H1 (cell line): ENCODE measurements around the gene DIP2C. TPM values are rescaled to one million over a fixed set of nuclear protein-coding genes. Genes with fewer than 3 reads are reported as not detected.

ENCODE experiments used
- CTCF ChIA-PET: fragments of 300-600 bp; sonication (Branson Sonifier 250); formaldehyde crosslinking; loops from one replicate; lab custom pipeline; 2021; ENCODE audit not compliant: partially characterized antibody; lab: Charles Lee
- POLR2A ChIA-PET: fragments of 300-600 bp; sonication (Branson Sonifier 250); formaldehyde crosslinking; loops from one replicate; lab custom pipeline; 2021; ENCODE audit warnings: inconsistent platforms; ENCODE audit not compliant: partially characterized antibody; lab: Charles Lee
- DNase-seq, 2 experiments: peaks; one replicate each; pipeline versions ENCODE4 v3.0.0 to v3.0.0-alpha.2; 2010 to 2022; ENCODE audit warnings: low spot score in 2 of 2, low read depth in 1 of 2, mixed read lengths in 1 of 2
- FAIRE-seq: peaks from 2 replicates; lab custom pipeline; 2011; peaks lifted over from hg19 to GRCh38; lab: Jason Lieb, UNC
- H2AFZ ChIP-seq: 2 replicates; pipeline ENCODE4 v1.8.1; 2012; ENCODE audit warnings: low read length, inconsistent platforms
- H2AK5ac ChIP-seq: 2 replicates; pipeline ENCODE4 v1.6.1; 2013; ENCODE audit warnings: low read depth, low read length
- H2BK120ac ChIP-seq: replicated peaks from 2 replicates; pipeline ENCODE3; 2013; ENCODE audit warnings: low read depth, low read length, inconsistent platforms
- H2BK12ac ChIP-seq: 2 replicates; pipeline ENCODE4 v1.6.1; 2013; ENCODE audit warnings: low read depth, low read length
- H2BK15ac ChIP-seq: 2 replicates; pipeline ENCODE4 v1.6.1; 2013; ENCODE audit warnings: low read length
- H2BK20ac ChIP-seq: 2 replicates; pipeline ENCODE4 v1.6.1; 2013; ENCODE audit warnings: low read length
- H2BK5ac ChIP-seq: 2 replicates; pipeline ENCODE4 v1.6.1; 2013; ENCODE audit warnings: low read depth, low read length
- H3K14ac ChIP-seq: 2 replicates; pipeline ENCODE4 v1.6.1; 2013; ENCODE audit warnings: inconsistent platforms; ENCODE audit not compliant: insufficient read length
- H3K18ac ChIP-seq: 2 replicates; pipeline ENCODE4 v1.6.1; 2013; ENCODE audit warnings: low read length; ENCODE audit errors: extremely low read depth
- H3K23ac ChIP-seq: 2 replicates; pipeline ENCODE4 v1.6.1; 2013; ENCODE audit warnings: inconsistent platforms; ENCODE audit not compliant: insufficient read length
- H3K23me2 ChIP-seq: 2 replicates; pipeline ENCODE4 v1.6.1; 2013; ENCODE audit warnings: low read depth, low read length
- H3K27ac ChIP-seq: 2 replicates; pipeline ENCODE4 v1.6.1; 2011; ENCODE audit warnings: low read depth, low read length, inconsistent platforms
- H3K27me3 ChIP-seq, 4 experiments: replicated peaks in 1 of 4; 1 replicate in 1 of 4; 2 replicates in 3 of 4; pipeline versions ENCODE4 v1.6.1 to v1.8.1; 2011 to 2013; ENCODE audit warnings: low read length in 3 of 4, mild to moderate bottlenecking in 3 of 4, inconsistent platforms in 2 of 4, mixed read lengths in 2 of 4, moderate library complexity in 1 of 4; ENCODE audit not compliant: control insufficient read depth in 3 of 4, insufficient read depth in 3 of 4; ENCODE audit errors: extremely low read depth in 1 of 4
- H3K36me3 ChIP-seq, 4 experiments: 2 replicates each; pipeline versions ENCODE4 v1.6.1 to v1.8.1; 2011 to 2013; ENCODE audit warnings: mild to moderate bottlenecking in 4 of 4, low read length in 3 of 4, moderate library complexity in 2 of 4, control low read depth in 1 of 4, inconsistent platforms in 1 of 4; ENCODE audit not compliant: insufficient read depth in 4 of 4, control insufficient read depth in 2 of 4
- H3K4ac ChIP-seq: replicated peaks from 2 replicates; pipeline ENCODE3; 2013; ENCODE audit warnings: low read length, low read depth, mixed read lengths, inconsistent platforms; ENCODE audit not compliant: insufficient read length
- H3K4me1 ChIP-seq, 4 experiments: replicated peaks in 1 of 4; 1 replicate in 1 of 4; 2 replicates in 3 of 4; pipeline versions ENCODE4 v1.6.1 to v1.8.1; 2011 to 2013; ENCODE audit warnings: low read length in 3 of 4, inconsistent platforms in 2 of 4, mixed read lengths in 1 of 4; ENCODE audit not compliant: insufficient read depth in 4 of 4, control insufficient read depth in 3 of 4
- H3K4me2 ChIP-seq, 2 experiments: 2 replicates each; pipeline versions ENCODE4 v1.6.1 to v1.8.1; 2011 to 2013; ENCODE audit warnings: low read depth in 2 of 2, low read length in 2 of 2, control low read depth in 1 of 2, inconsistent platforms in 1 of 2, mild to moderate bottlenecking in 1 of 2; ENCODE audit not compliant: insufficient read depth in 1 of 2
- H3K4me3 ChIP-seq, 4 experiments: fragments of 200-600, 300-600 bp in 1 of 4; sonication (generic), shearing (Covaris generic), sonication (Bioruptor Twin) in 1 of 4; 2 replicates each; pipeline versions ENCODE4 v1.5.1 to v1.8.1; 2011 to 2016; ENCODE audit warnings: low read length in 4 of 4, low read depth in 3 of 4, control low read depth in 2 of 4, inconsistent platforms in 2 of 4, mild to moderate bottlenecking in 2 of 4, mixed read lengths in 1 of 4, moderate library complexity in 1 of 4; ENCODE audit not compliant: insufficient read depth in 2 of 4; ENCODE audit errors: extremely low read depth in 1 of 4
- H3K56ac ChIP-seq: replicated peaks from 2 replicates; pipeline ENCODE3; 2013; ENCODE audit warnings: low read depth, mild to moderate bottlenecking, mixed read lengths, low read length, inconsistent platforms; ENCODE audit not compliant: insufficient read length
- H3K79me1 ChIP-seq: 2 replicates; pipeline ENCODE4 v1.6.1; 2013; ENCODE audit warnings: low read depth, low read length, control low read depth
- H3K79me2 ChIP-seq, 2 experiments: 2 replicates each; pipeline versions ENCODE4 v1.6.1 to v1.8.1; 2012 to 2013; ENCODE audit warnings: low read length in 2 of 2, mild to moderate bottlenecking in 2 of 2, inconsistent platforms in 1 of 2; ENCODE audit not compliant: insufficient read depth in 2 of 2, control insufficient read depth in 1 of 2
- H3K9ac ChIP-seq, 4 experiments: replicated peaks in 1 of 4; 1 replicate in 1 of 4; 2 replicates in 3 of 4; pipeline versions ENCODE4 v1.6.1 to v1.8.1; 2011 to 2013; ENCODE audit warnings: low read depth in 3 of 4, low read length in 3 of 4, control low read depth in 2 of 4, mild to moderate bottlenecking in 2 of 4, moderate library complexity in 2 of 4, inconsistent platforms in 1 of 4; ENCODE audit errors: extremely low read depth in 1 of 4
- H3K9me3 ChIP-seq, 2 experiments: 2 replicates each; pipeline versions ENCODE4 v1.6.1 to v1.8.1; 2012 to 2013; ENCODE audit warnings: mild to moderate bottlenecking in 2 of 2, moderate library complexity in 2 of 2, control low read depth in 1 of 2, inconsistent platforms in 1 of 2, low read depth in 1 of 2, low read length in 1 of 2, mixed read lengths in 1 of 2; ENCODE audit not compliant: insufficient read depth in 2 of 2
- H4K20me1 ChIP-seq, 2 experiments: replicated peaks in 1 of 2; 2 replicates each; pipeline versions ENCODE3 to v1.8.1; 2011 to 2013; ENCODE audit warnings: inconsistent platforms in 2 of 2, low read length in 2 of 2, mild to moderate bottlenecking in 1 of 2; ENCODE audit not compliant: insufficient read depth in 2 of 2, control insufficient read depth in 1 of 2
- H4K5ac ChIP-seq: 2 replicates; pipeline ENCODE4 v1.6.1; 2013; ENCODE audit warnings: low read length, low read depth, mixed read lengths, inconsistent platforms; ENCODE audit not compliant: insufficient read length
- H4K8ac ChIP-seq: 2 replicates; pipeline ENCODE4 v1.8.0; 2013; ENCODE audit warnings: mild to moderate bottlenecking, moderate library complexity, low read length, inconsistent platforms; ENCODE audit not compliant: insufficient read depth; ENCODE audit errors: extremely low read depth
- H4K91ac ChIP-seq: replicated peaks from 2 replicates; pipeline ENCODE3; 2013; ENCODE audit warnings: low read length, mixed read lengths, inconsistent platforms; ENCODE audit not compliant: insufficient read length
- CREB1 ChIP-seq: IDR thresholded peaks from 2 replicates; pipeline ENCODE4 v1.6.1; 2012; ENCODE audit warnings: inconsistent platforms
- EGR1 ChIP-seq: IDR thresholded peaks from 2 replicates; pipeline ENCODE4 v1.6.1; 2011; ENCODE audit warnings: low read depth, low read length, borderline replicate concordance
- EP300 ChIP-seq, 2 experiments: IDR thresholded peaks; 1 replicate in 1 of 2; 2 replicates in 1 of 2; pipeline ENCODE4 v1.6.1; 2011 to 2012; ENCODE audit warnings: low read depth in 2 of 2, low read length in 2 of 2, mild to moderate bottlenecking in 2 of 2, borderline replicate concordance in 1 of 2, inconsistent platforms in 1 of 2, moderate library complexity in 1 of 2
- GTF2F1 ChIP-seq: IDR thresholded peaks from 2 replicates; pipeline ENCODE4 v1.6.1; 2012; ENCODE audit warnings: low read depth, low read length, improper control_type of control experiment, borderline replicate concordance
- KDM4A ChIP-seq: IDR thresholded peaks from one replicate; pipeline ENCODE4 v1.7.1; 2012; ENCODE audit warnings: low read depth, mild to moderate bottlenecking, moderate library complexity, low read length, inconsistent platforms; ENCODE audit not compliant: severe bottlenecking
- PHF8 ChIP-seq: fragments of 200-600 bp; sonication (generic); conservative IDR thresholded peaks from 2 replicates; pipeline ENCODE4 v1.7.1; 2012; ENCODE audit warnings: low read depth, mild to moderate bottlenecking, inconsistent platforms, low read length, moderate library complexity
- RAD21 ChIP-seq, 2 experiments: IDR thresholded peaks in 1 of 2; conservative IDR thresholded peaks in 1 of 2; 2 replicates each; pipeline ENCODE4 v1.6.1; 2011; ENCODE audit warnings: low read depth in 2 of 2, low read length in 2 of 2, improper control_type of control experiment in 1 of 2, inconsistent platforms in 1 of 2, mild to moderate bottlenecking in 1 of 2, moderate library complexity in 1 of 2
- SP1 ChIP-seq: IDR thresholded peaks from 2 replicates; pipeline ENCODE4 v1.6.1; 2011; ENCODE audit warnings: low read depth, low read length
- SP2 ChIP-seq: IDR thresholded peaks from 2 replicates; pipeline ENCODE4 v1.6.1; 2012; ENCODE audit warnings: mild to moderate bottlenecking, low read length, inconsistent platforms
- SP4 ChIP-seq: IDR thresholded peaks from 2 replicates; pipeline ENCODE4 v1.6.1; 2012; ENCODE audit warnings: low read length, inconsistent platforms
- TAF7 ChIP-seq: optimal IDR thresholded peaks from 2 replicates; pipeline ENCODE3; 2011; ENCODE audit warnings: low read depth, mild to moderate bottlenecking, inconsistent platforms, low read length, moderate library complexity, borderline replicate concordance
- TBP ChIP-seq: IDR thresholded peaks from 2 replicates; pipeline ENCODE4 v1.6.1; 2011; ENCODE audit warnings: low read depth, low read length, improper control_type of control experiment
- TCF12 ChIP-seq: IDR thresholded peaks from 2 replicates; pipeline ENCODE4 v1.6.1; 2011; ENCODE audit warnings: low read depth, mild to moderate bottlenecking, low read length
- WGBS, 2 experiments: shearing (Covaris generic) in 1 of 2; methylation state at CpG; one replicate each; pipeline versions ENCODE4 v1.1.6 to v1.1.7; 2013 to 2015; ENCODE audit warnings: low lambda C conversion rate in 2 of 2, mixed read lengths in 2 of 2, inconsistent platforms in 1 of 2, low coverage in 1 of 2, missing lambda C conversion rate in 1 of 2; ENCODE audit not compliant: insufficient replicate concordance in 2 of 2, insufficient coverage in 1 of 2, insufficient read length in 1 of 2; ENCODE audit errors: extremely low coverage in 1 of 2, missing lambda C conversion rate in 1 of 2; 5-methylcytosine and 5-hydroxymethylcytosine counted together
- polyA plus RNA-seq, 7 experiments: library from polyadenylated mRNA; depleted of rRNA in 3 of 7; stranded (reverse) in 5 of 7; unstranded in 2 of 7; fragments of >200 nt in 5 of 7; fragments of 200-250 nt in 2 of 7; gene quantifications; 1 replicate in 5 of 7; 2 replicates in 1 of 7; 4 replicates in 1 of 7; pipeline versions ENCODE4 v1.2.1 to v1.2.3, GENCODE V29; 2011 to 2013; ENCODE audit warnings: missing spikeins in 2 of 7, mixed read lengths in 2 of 7
- total RNA-seq: library from RNA; stranded (reverse); fragmentation: NEBNext Ultra II Directional; extraction: Animal tissue kit (Norgen Biotek cat#: 25700); gene quantifications from 2 replicates; pipeline ENCODE4 v1.2.1, GENCODE V29; 2021
- TF ChIP-seq, protein P1 (sequence below): IDR thresholded peaks from 2 replicates; pipeline ENCODE4 v1.6.1; 2011; ENCODE audit warnings: low read length, improper control_type of control experiment

Gene DIP2C
- total and polyA plus RNA-seq, 2 of the 8 experiments (the other 6 are each of a cell fraction or from before 2014, with no cell fraction given): 3.8 to 9.3 TPM

DNA sequence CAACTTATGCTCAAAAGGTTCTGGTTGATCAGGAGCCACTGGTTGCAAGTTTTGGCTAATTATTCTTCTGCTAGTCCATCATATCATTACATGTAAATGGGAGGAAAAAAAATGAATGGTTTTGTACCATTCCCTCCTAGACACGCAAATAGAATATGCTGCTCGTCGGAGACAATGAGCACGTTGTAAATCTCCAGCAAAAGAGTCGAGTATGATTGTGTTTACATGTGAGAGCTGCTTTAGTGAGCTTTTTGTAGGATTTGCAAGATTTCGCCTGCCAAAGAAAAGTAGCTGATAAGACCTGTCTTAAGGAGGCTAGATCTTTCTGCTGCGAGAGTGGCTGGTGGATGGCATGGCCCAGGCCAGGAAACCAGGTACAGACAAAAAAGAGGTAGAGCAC, 445.2 kb downstream of the DIP2C start:
- POLR2A ChIA-PET: no interaction called here

More for the DNA sequence above, 445.2 kb downstream of the DIP2C start:
- H3K27ac ChIP-seq: no peak overlapping the region
- H4K5ac ChIP-seq: no peak overlapping the region
- 93% methylated on average over 7 of the region's 7 CpGs; no CpG with 5 or more reads in 1 of the 2 experiments for WGBS, 2 experiments
- no peak overlapping the region for H2BK20ac ChIP-seq
- no peaks in the 10 kb centered on the region for H3K4me1 ChIP-seq
- no peak overlapping the region for H3K56ac ChIP-seq
- H2BK12ac ChIP-seq: no peak overlapping the region
- no peak overlapping the region for H2AFZ ChIP-seq
- H3K18ac ChIP-seq: no peak overlapping the region
- no peaks in the 10 kb centered on the region for H3K9me3 ChIP-seq
- no peaks in the 10 kb centered on the region for H3K79me2 ChIP-seq
- H4K91ac ChIP-seq: no peak overlapping the region
- H3K4ac ChIP-seq: no peak overlapping the region
- H2AK5ac ChIP-seq: no peak overlapping the region
- CTCF ChIA-PET: interaction anchor here (5.3 kb wide), 1 partner anchor 14 kb away, joined by 36 read pairs; no protein-coding TSS in a partner anchor
- no peak overlapping the region for H4K8ac ChIP-seq
- no peak overlapping the region for H2BK15ac ChIP-seq
- no peak overlapping the region for H2BK5ac ChIP-seq
- H3K4me3 ChIP-seq: no peak overlapping the region
- H3K23ac ChIP-seq: no peak overlapping the region
- H3K23me2 ChIP-seq: no peaks in the 10 kb centered on the region
- H3K79me1 ChIP-seq: no peaks in the 10 kb centered on the region
- no peak overlapping the region for H3K4me2 ChIP-seq
- H3K14ac ChIP-seq: no peak overlapping the region
- TF ChIP-seq EP300 (IDR thresholded peaks at IDR 0.05; ENCODE audit: borderline replicate concordance in 1 of 2, low read depth in 2 of 2, low read length in 2 of 2): no peak
- TF ChIP-seq CREB1: no peak
- no peak for TF ChIP-seq TAF7
- no peak for TF ChIP-seq EGR1
- TF ChIP-seq RAD21 (IDR thresholded peaks at IDR 0.05 in 1 of 2, conservative IDR thresholded peaks at IDR 0.05 in 1 of 2; ENCODE audit: low read depth in 2 of 2, low read length in 2 of 2): no peak
- TF ChIP-seq KDM4A: no peak
- no peak for TF ChIP-seq SP4
- no peak for TF ChIP-seq GTF2F1
- no peak for TF ChIP-seq TCF12
- TF ChIP-seq, protein P1, sequence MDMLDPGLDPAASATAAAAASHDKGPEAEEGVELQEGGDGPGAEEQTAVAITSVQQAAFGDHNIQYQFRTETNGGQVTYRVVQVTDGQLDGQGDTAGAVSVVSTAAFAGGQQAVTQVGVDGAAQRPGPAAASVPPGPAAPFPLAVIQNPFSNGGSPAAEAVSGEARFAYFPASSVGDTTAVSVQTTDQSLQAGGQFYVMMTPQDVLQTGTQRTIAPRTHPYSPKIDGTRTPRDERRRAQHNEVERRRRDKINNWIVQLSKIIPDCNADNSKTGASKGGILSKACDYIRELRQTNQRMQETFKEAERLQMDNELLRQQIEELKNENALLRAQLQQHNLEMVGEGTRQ: no peak
- no peak for TF ChIP-seq PHF8
- no peak for TF ChIP-seq SP2
- TF ChIP-seq TBP: no peak
- TF ChIP-seq SP1: no peak
- TF ChIP-seq, all 59 proteins: peak for 0
- DNase-seq (no peak), FAIRE-seq (no peak)
- Histone ChIP-seq H3K9ac (peak overlapping the region in 1 of 4 experiments; percentile 13; a peak in 1 of 7 replicates), H3K27me3 (no peaks in the 10 kb centered on the region), H2BK120ac (no peak overlapping the region), H4K20me1 (no peaks in the 10 kb centered on the region), H3K36me3 (peaks cover 4 to 26% (median 16%) of the 10 kb centered on the region in 4 experiments; a peak in 6 of 8 replicates)
